Tibial nerve (tissue), 4 donors: ENCODE measurements around the gene CENPO. TPM values are rescaled to one million over a fixed set of nuclear protein-coding genes. Genes with fewer than 3 reads are reported as not detected.
"Not testable (repeated sequence)": the region's sequence is repeated elsewhere in the genome, so short reads cannot be mapped to it uniquely, and the experiment has no call there.

Experiments
- DNase-seq, 2 donors: peaks; one replicate each; pipeline ENCODE4 v3.0.0-alpha.2; 2019; ENCODE audit warnings: low spot score in 2 of 2
- H3K27ac ChIP-seq, 4 donors: fragments of 200-600 bp; sonication (generic) in 3 of 4; one replicate each; pipeline ENCODE4 v1.5.1; 2017 to 2019; ENCODE audit warnings: mild to moderate bottlenecking in 1 of 4
- H3K27me3 ChIP-seq, 2 donors: fragments of 200-600 bp; sonication (generic) in 1 of 2; one replicate each; pipeline versions ENCODE4 v1.5.1 to v1.6.0; 2017 to 2019
- H3K36me3 ChIP-seq, 3 donors: fragments of 200-600 bp; sonication (generic); one replicate each; pipeline ENCODE4 v1.5.1; 2018 to 2019
- H3K4me1 ChIP-seq, 4 donors: fragments of 200-600 bp; sonication (generic) in 3 of 4; one replicate each; pipeline ENCODE4 v1.5.1; 2017 to 2019
- H3K4me3 ChIP-seq, 4 donors: fragments of 200-600 bp; sonication (generic) in 3 of 4; one replicate each; pipeline ENCODE4 v1.5.1; 2017 to 2019; ENCODE audit warnings: mild to moderate bottlenecking in 1 of 4, moderate library complexity in 1 of 4
- H3K9me3 ChIP-seq, 4 donors: fragments of 200-600 bp; sonication (generic) in 3 of 4; one replicate each; pipeline ENCODE4 v1.5.1; 2017 to 2019
- CTCF ChIP-seq, 5 experiments: fragments of 200-600 bp in 3 of 5; fragments of 450-650 bp in 2 of 5; sonication (generic) in 3 of 5; IDR thresholded peaks; one replicate each; pipeline ENCODE4 v1.5.1; 2016 to 2019; ENCODE audit warnings: antibody characterized with exemption in 5 of 5, mild to moderate bottlenecking in 3 of 5, moderate library complexity in 2 of 5
- EP300 ChIP-seq, 2 donors: sonication (generic); formaldehyde crosslinking; IDR thresholded peaks; one replicate each; pipeline ENCODE4 v1.6.1; 2017; ENCODE audit warnings: antibody characterized with exemption in 2 of 2, mild to moderate bottlenecking in 1 of 2
- POLR2A ChIP-seq, 2 donors: fragments of 450-650 bp; IDR thresholded peaks; one replicate each; pipeline ENCODE4 v1.6.1; 2017; ENCODE audit warnings: antibody characterized with exemption in 2 of 2, mild to moderate bottlenecking in 2 of 2, moderate library complexity in 2 of 2
- WGBS, 2 donors: methylation state at CpG; one replicate each; pipeline ENCODE4 v1.1.5; 2018; 5-methylcytosine and 5-hydroxymethylcytosine counted together
- total RNA-seq, 4 donors: library from RNA; depleted of rRNA; stranded (reverse); fragments of >200 nt; gene quantifications; one replicate each; pipeline ENCODE4 v1.1.0, GENCODE V29; 2016

Gene CENPO
- total RNA-seq, 4 donors from 2014 or later, result 2.4 to 3.6 (median 2.7) TPM

- Histone ChIP-seq H3K27me3 (no peaks in the 10 kb centered on the region), H3K4me3 (no peak overlapping the region), H3K9me3 (peaks cover 0 to 5% (median 0%) of the 10 kb centered on the region in 4 donors), H3K36me3 (peaks cover 0 to 16% (median 0%) of the 10 kb centered on the region in 3 donors), H3K27ac (no peak overlapping the region), H3K4me1 (peaks cover 0 to 15% (median 8%) of the 10 kb centered on the region in 4 donors)
- DNase-seq, result no peak
- 94% methylated on average over 2 of the region's 2 CpGs for WGBS, 2 donors
- TF ChIP-seq CTCF (IDR thresholded peaks at IDR 0.05) (no peak), POLR2A (IDR thresholded peaks at IDR 0.05) (no peak), EP300 (IDR thresholded peaks at IDR 0.05) (no peak)
These were observed 4.4 kb downstream of the CENPO start for GRCh38 chr2:24797644-24798043.

GRCh38 chr2:24800487-24800886, 7.3 kb downstream of the CENPO start:
- 98 to 99% methylated on average over 5 of the region's 5 CpGs for WGBS, 2 donors
- DNase-seq, H3K4me3 ChIP-seq, H3K27me3 ChIP-seq, H3K4me1 ChIP-seq, H3K27ac ChIP-seq, H3K9me3 ChIP-seq: not testable (repeated sequence)
- H3K36me3 ChIP-seq, result peaks cover 0 to 18% (median 0%) of the 10 kb centered on the region in 3 donors

GRCh38 chr2:24805811-24806660, 12.8 kb downstream of the CENPO start:
- not testable (repeated sequence) for H3K4me3 ChIP-seq, DNase-seq, H3K4me1 ChIP-seq, H3K27ac ChIP-seq, H3K27me3 ChIP-seq
- peaks cover 0 to 17% (median 0%) of the 10 kb centered on the region in 3 donors for H3K36me3 ChIP-seq
- H3K9me3 ChIP-seq, result peaks cover 0 to 16% (median 0%) of the 10 kb centered on the region in 4 donors
- WGBS, 2 donors, result 93 to 94% methylated on average over 25 of the region's 25 CpGs

- H3K36me3 ChIP-seq, result peaks cover 0 to 17% (median 0%) of the 10 kb centered on the region in 3 donors
- H3K4me3 ChIP-seq, result no peak overlapping the region
- H3K27me3 ChIP-seq, result no peaks in the 10 kb centered on the region
- H3K9me3 ChIP-seq, result peaks cover 0 to 12% (median 0%) of the 10 kb centered on the region in 4 donors
- no peak overlapping the region for H3K27ac ChIP-seq
- no peak for DNase-seq
- TF ChIP-seq EP300 (IDR thresholded peaks at IDR 0.05) (no peak), CTCF (IDR thresholded peaks at IDR 0.05) (no peak), POLR2A (IDR thresholded peaks at IDR 0.05) (no peak)
- no peaks in the 10 kb centered on the region for H3K4me1 ChIP-seq
These were observed 13.4 kb downstream of the CENPO start for GRCh38 chr2:24806661-24807036.

- H3K36me3 ChIP-seq, result peaks cover 0 to 17% (median 0%) of the 10 kb centered on the region in 3 donors
- no peak overlapping the region for H3K27ac ChIP-seq
- 82 to 84% methylated on average over 4 of the region's 4 CpGs for WGBS, 2 donors
- H3K9me3 ChIP-seq, result peaks cover 0 to 10% (median 0%) of the 10 kb centered on the region in 4 donors
- no peaks in the 10 kb centered on the region for H3K4me1 ChIP-seq
- TF ChIP-seq CTCF (IDR thresholded peaks at IDR 0.05) (no peak), POLR2A (IDR thresholded peaks at IDR 0.05) (no peak), EP300 (IDR thresholded peaks at IDR 0.05) (no peak)
- no peak for DNase-seq
- H3K27me3 ChIP-seq, result no peaks in the 10 kb centered on the region
- H3K4me3 ChIP-seq, result no peak overlapping the region
These were observed 16.2 kb downstream of the CENPO start for GRCh38 chr2:24809316-24810007.

- H3K27ac ChIP-seq, result no peak overlapping the region
- H3K4me1 ChIP-seq, result no peaks in the 10 kb centered on the region
- H3K36me3 ChIP-seq, result peaks cover 0 to 33% (median 0%) of the 10 kb centered on the region in 3 donors
- no peaks in the 10 kb centered on the region for H3K27me3 ChIP-seq
- no peak overlapping the region for H3K4me3 ChIP-seq
- no peaks in the 10 kb centered on the region for H3K9me3 ChIP-seq
- no peak for DNase-seq
- no peak for TF ChIP-seq POLR2A (IDR thresholded peaks at IDR 0.05)
- TF ChIP-seq CTCF (IDR thresholded peaks at IDR 0.05), result no peak
- no peak for TF ChIP-seq EP300 (IDR thresholded peaks at IDR 0.05)
- WGBS, 2 donors, result 97 to 100% methylated on average over 4 of the region's 4 CpGs
These were observed 20.5 kb downstream of the CENPO start for GRCh38 chr2:24813691-24814137.
